HG02973 (cell line): Measurements from ENCODE around the gene MAML2.

Experiments
- ATAC-seq: cut with Tn5 transposase; IDR thresholded peaks from one replicate; pipeline ENCODE4 v1.9.1; 2021; ENCODE audit warnings: moderate library complexity; ENCODE audit not compliant: unreplicated experiment

MAML2 gene

DNA sequence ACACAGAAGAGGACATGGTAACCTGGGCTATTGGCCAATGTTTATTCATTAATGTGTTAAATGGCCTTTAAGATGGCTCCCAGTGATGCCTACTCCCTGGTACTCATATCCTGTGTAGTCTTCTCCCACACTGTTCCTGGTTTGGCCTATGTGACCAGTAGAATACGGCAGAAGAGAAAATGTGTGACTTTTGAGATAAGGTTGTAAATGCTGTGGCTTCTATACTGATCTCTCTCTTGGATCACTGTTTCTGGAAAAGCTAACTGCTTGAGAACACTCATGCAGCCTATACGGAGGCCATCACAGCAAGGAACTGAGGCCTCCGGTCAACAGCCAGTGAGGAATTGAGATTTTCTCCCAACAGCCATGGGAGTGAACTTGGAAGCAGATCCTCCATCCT is 24.1 kb downstream of the MAML2 start:
- no peak for ATAC-seq

DNA sequence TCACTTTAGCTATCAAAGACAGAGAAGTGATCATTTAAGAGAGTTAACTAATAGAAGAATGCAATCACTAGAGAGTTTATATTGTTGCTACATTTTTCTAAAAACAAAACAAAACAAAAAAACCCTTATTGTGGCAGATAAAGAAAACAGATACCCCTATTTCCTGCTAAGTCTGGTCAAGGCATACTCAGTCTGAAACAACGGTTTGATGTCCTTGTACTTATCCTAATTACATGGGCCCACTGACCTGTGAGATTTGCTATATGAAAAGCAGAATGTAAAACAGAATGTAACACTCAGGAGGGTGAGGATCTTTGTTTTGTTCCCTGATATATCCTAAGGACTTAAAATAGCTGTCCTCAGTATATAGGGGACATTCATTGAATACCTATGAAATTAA is 24.6 kb downstream of the MAML2 start:
- no peak for ATAC-seq

DNA sequence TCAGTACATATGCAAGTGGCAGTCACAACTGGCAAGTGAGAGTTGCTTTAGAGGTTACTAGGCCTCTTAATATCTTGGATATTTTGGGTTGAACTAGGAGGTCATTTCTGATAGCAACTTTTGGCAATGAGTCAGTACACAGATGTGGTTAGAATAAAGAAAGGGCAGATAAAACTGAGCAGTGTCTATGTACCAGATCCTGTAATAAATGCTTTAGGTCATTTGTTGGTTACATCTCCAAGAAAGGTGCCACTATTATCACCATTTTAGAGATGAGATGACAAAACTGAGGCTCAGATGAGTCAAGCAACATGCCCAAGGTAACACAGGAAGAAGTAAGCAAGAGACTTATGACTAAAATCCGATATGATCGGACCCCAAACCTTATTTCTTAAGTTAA is 25.0 kb downstream of the MAML2 start:
- ATAC-seq = no peak

DNA sequence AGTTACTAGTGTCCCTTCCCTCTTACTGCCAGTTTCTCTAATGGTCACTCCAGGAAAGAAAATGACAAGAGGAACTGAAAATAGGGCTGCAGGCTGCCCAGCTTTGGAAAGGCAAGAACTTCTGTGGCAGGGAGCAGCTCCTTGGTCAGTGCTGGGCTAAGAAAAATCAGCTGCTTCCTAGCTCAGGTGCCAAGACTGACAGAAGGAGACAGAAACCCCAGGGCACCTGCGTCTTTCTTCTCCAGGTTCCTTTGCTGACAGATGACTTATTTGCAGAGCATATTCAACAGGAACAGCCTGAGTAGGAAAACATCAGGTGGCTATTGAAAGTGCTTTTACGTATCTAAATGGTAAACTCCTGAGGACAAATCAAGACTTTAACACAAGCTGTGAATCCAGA is 25.4 kb downstream of the MAML2 start:
- ATAC-seq = no peak

DNA sequence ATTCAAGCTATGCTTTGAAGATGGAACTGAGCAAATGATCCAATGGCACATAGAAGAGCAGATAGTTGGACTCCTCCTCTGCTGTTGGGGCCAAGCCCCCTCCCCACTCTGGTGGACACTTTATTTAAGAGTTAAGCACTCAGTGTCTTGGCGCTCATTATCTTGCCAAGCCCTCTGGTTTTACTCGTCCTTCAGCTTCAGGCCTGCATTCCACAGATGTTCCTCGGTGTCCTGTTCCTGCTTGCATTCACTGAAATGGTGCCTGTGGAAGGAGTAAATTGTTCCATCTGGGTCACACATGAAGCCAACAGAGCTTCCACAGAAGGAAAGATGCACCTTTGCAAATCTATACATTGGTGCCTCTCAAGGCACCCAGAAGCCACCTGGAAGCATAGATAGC is 26.1 kb downstream of the MAML2 start:
- no peak for ATAC-seq

DNA sequence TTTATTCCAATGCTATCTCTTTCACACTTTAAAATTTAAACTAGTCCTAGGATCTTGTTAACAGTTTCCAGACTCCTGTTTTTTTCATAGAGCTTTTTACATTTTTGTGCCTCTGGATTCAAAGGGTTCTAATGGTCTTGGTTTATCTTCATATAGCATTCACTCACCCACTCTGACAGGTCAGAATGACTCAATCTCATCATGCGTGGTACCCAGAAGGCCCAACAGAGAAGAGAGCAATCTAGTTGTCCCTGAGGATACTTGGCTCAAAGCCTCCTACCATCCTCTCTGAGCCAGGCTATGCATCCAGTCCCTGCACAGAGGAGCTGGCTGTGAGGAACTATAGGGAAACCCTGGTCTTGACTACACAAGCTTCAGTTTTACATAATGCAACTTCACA is 27.5 kb downstream of the MAML2 start:
- ATAC-seq = no peak

DNA sequence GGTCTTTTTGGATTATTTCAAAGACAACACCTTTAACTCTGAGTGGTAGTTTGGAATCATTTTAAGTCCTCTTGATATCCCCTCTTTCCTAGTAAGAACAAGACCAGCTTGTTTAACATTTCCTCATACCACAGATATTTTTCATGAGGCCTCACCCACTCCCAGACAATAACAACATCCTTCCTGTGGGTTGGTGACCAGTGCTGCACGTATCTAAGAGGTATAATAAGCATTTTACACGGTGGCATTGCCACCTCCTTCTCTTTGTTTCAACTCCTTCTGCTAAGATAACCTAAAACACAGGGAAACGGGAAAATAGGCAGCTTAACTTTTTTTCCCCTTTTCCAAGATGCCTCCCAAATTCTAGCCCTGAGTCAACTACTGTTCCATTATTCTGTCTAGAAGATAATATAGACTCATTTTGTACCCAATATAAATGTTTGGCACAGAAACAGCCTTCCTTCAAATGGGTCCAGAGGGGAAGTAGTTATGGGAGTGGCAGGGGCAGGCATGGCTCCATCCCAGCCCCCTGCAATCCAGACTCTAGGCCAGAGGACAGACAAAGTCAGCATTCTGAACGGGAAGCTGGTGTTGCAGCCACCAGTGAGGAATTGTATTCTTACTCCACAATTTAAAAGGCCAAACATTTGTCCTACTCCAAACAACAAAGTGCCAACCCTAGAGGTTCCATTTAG is 28.5 kb downstream of the MAML2 start:
- ATAC-seq = no peak

DNA sequence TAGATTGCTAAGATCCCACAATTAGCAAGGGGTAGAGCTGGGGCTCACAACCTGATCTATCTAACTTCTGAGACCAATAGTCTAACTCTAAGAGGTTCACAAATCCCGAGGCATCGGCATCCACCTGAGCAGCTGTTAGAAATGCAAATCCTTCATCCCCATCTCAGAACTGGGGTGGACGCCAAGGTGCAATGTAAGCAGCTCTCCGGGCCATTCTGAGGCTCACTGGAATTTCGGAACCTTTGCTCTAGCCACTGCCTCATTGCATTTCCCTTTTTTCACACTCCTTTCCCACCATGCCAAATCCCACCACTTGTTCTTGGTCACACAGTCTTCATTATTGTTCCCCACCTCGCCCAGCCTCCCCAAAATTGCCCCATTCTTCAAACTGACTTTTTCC is 29.8 kb downstream of the MAML2 start:
- no peak for ATAC-seq

DNA sequence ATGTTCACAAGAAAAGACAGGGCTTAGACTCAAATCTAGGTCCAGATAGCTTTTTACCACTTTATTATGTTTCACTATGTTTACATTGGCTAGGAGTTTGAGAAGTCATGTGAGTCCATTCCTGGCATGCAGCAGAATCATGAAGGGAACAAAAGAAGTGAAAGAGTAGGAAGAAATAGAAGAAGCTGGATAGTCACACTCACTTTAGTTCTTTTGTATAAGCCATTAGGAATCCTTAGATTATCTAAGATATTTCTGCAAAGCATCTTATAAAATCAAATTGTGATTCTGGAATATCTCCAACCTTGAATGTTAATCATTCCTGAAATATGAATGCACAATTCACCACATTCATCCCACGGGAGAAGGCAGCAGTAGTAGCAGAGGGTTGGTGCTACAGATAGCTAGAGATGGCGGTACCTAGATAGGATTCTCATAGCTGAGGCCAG is 31.9 kb downstream of the MAML2 start:
- ATAC-seq = no peak

DNA sequence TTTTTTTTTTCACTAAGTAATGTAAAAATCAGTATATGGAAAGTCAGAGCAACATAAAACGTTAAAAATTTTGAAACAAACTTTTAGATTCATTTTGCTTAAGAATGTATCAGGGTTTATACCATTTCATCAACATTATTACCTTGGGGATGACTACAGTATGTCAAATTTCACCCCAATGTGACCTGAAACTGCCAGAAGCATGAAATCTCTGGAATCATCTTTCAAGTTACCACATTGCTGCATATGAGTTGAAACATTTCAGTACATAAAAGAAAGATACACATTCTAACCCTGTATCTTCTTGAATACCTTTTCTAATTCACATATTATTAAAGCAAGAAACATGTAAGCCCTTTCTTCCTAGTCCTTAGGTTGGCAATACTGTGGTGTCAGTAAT is 32.8 kb downstream of the MAML2 start:
- ATAC-seq = no peak

DNA sequence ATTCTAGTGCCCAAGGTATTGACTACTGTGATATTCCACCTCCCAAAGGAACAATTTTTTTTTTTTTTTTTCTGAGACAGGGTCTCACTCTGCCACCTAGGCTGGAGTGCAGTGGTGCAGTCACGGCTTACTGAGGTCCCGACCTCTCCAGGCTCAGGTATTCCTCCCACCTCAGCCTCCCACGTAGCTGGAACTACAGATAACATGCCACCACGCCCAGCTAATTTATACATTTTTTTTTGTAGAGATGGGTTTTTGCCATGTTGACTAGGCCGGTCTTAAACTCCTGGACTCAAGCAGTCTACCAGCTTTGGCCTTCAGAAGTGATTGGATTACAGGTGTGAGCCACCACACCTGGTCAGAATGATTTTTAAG is 33.4 kb downstream of the MAML2 start:
- ATAC-seq = no peak

DNA sequence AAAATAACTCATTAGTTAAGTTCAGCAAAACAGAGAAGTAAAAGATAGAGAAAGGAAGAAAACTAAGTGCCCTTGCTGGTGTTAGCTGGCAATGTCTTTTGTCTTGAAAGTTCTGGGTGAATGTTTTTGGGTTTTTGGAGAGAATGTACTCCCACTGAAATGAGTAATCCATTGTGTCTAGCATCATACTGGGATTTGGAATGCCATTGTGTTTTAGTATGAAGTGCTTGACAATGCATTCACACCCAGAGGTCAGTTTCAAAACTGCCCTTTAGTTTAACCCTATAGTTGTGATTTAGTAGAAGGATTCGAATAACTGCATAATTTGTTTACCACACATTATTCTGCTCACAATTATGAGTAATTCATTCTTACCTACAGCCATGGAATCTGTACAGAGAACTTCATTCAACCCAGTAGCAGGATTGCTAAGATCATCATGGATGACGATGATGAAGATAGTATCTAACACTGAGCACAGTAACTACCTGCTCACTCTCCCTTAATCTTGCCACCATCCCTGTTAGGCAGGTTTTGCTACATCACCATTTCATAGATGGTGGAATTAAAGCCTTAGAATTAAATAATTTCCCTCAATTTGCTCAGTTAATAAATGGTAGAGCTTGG is 33.9 kb downstream of the MAML2 start:
- no peak for ATAC-seq

DNA sequence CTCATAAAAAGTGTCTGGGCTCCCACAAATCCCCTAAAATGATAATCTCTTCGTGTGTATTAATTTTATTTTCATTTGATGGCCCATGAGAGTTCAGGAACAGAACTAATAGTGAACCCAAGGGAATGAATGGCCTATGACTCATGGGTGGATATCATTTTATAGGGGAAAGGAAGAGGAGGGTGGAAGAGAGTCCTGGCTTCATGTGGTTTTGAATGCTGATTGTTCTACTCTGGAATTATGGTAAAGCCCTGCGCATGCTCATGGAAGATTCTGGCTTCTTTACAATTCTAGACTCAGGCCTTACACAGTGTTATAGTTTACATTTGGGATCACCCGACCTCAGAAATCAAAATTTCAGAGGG is 35.2 kb downstream of the MAML2 start:
- no peak for ATAC-seq

DNA sequence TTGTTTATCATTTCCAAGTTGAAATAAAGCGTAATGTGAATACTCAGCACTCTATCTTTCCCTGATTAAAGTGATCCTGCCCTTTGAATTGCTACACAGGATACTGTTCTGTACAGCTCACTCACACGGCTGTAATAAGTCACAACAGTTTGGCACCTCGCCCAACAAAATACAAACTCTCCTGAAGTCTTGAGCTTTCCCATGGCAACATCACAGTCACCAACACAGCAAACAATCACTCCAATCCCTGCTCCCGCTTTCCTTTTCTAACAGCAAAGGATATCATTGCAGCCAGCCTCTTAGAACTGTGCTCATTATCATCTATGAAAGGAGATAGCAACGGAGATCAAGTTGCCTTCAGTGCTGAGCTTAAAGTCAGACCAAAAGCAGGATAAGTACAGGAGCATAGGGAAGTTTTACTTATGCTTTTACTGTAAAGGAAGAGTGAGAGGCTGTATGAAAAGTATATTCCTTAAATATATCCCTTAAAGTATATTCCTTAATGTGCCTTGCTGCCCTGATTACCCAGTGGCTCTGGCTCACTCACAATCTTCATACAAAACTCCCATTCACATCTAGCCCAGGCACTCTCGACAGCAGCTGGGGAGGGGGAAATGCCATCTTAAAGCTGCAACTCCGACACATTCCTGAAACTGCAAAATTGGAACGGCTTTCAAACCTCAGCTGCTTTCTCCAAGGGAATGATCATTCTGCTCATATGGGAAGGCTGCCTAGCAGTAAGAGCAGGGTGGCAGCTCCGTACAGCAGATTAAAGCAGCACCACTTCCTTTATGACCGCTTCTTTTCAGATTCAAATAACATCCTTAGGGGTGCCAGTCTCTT is 35.8 kb downstream of the MAML2 start:
- no peak for ATAC-seq

DNA sequence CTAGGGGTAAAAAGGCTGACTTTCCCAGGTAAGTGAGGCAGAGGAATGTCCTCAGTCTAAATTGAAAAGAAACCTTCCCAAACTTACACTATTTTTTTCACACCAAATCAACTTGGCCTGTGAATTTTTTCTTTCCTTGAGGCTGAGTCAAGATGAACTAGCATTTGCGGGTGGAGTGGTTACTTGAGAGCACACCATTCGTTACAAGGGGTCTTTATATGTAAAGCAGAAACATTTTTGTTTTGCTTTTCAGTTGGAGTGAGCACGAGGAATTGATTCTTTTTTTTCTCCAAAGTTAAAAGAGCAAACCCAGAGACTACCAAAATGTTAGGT is 36.4 kb downstream of the MAML2 start:
- no peak for ATAC-seq

DNA sequence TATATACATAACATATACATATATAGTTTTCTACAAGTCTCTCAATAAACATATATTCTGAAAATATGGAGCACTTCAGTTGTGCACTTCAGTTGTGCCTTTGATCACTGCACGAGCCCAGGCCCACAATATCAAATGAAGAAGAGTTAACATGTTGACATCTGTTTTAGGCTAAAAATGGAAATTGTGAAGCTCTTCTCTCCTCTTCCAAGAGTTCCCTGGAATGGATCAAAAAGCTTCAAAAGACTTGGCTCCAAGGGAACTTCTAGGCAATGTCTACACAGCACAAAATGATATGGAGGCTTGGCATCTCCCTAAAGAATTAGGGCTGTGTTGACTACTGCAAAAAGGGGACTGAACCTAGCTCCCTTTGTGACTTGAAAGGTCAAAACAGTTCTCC is 36.9 kb downstream of the MAML2 start:
- ATAC-seq = no peak

DNA sequence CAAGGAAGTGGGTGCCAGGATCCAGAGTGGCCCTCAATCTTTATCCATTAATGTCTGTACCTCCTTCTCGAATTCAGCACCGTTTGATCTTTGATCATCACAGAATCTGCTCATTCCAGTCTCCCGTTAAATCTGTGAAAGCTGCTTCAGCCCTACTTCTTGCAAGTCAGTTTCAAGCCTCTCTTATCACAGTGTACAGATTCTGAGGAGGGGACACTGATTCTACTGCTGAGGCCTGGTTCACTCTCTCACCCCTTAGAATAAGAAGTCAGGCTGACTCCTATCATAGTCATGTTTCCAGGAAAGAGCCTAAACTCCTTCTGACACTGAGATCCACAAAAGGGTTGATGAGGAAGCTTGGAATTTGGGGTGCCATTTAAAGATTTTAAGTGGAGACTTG is 39.0 kb downstream of the MAML2 start:
- no peak for ATAC-seq

DNA sequence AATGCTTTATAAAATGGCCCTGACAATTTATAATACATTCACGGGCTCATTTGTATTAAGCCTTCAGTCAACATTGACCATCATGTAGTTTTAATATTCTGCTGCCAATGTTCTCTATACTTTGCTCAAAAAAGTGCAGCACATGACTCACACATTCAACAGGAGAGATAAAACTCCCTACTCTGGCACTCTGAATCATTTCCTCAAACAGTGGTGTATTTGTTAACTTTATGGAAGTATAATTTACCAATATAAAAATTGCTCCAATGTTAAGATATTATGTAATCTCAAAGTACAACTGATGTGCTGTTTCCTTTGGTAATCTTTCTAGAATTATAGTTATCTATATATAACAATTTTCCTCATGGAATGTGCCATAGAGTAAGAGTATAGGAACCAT is 39.9 kb downstream of the MAML2 start:
- no peak for ATAC-seq

DNA sequence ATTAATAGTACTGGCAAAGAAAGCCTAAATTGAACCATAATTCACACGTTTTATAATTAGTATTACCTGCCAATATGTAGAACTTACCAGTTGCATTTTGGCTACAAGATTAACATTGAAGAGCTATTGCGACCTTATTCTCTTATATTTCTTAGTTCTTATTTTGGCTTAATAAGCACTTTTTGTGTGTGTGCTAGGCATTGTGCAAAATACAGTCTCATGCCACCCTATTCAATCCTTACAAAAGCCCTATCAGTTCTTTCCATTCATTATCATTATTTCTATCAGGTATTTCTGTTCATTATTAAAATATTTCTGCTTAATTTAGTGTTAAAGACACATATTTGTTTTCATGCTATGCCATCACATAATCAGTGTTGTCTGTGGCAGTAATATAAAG is 41.2 kb downstream of the MAML2 start:
- ATAC-seq = no peak

DNA sequence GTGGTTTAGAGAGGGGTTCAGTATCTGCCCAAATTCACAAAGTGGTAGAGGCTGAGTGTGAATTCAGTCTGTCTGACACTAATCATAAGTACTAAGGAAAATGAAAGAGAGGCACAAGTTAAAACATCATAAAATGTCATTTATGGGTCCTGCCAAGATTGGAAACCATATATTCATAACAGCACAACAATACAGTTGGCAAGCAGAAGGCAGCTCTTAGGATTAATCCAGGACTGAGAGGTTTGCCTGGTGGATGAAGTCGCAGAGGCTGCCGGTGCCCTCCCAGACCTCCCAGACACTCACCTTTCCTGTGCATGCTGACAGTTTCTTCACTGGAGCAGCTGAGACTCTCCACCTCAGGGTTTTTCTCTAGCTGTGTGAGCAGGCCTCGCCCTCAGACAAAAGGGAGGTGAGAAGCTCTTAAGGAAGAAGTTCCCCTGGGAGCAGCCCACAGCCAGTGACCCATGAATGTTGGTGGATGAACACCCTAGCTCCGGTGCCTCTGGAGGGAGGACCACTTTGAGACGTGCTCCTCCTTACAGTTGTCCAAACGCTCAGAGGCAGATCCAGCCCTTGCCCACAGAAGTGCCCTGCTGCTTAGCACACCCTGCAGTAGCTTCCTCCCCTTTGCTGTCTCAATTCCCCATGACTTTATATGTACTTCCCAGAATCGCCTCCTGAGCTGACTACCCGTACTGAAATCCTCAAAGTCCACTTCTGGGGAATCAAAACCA is 43.7 kb downstream of the MAML2 start:
- no peak for ATAC-seq

DNA sequence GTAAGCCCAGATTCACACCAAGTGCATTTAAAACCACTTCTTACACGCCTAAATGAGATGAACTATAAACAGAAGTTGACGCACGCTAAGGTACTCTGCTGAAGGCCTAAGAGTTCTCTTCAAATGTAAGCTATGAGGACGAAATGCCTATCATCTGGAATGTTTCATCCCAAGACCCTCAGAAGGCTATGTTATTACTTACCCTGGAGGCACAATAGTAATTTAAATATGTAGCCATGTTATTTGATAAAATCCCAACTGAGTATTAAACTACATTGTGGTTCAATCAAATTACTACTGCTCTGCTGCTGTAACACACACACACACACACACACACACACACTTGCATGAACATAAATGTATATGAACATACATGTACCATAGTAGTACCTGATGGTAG is 47.6 kb downstream of the MAML2 start:
- no peak for ATAC-seq

DNA sequence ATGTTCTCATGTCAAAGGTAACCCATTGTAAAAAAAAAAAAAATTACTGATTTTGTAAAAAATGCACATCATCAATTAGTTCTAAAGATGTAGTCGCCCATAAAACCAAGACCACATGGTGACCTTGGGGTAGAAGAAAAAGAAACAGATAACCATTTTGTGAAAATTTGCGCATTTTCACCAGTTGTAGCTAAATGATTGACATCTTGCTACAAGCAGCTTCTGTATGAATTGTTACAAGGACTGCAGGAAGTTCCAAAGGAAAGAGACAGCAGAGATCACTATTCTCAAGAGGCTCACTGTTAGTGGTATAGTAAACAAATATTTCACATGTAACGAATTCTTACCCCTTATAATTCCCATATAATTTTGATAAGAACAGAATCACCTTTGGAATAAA is 48.7 kb downstream of the MAML2 start:
- no peak for ATAC-seq
